Measurements from ENCODE around the gene COX20. TPM values are rescaled to one million over a fixed set of nuclear protein-coding genes. Genes with fewer than 3 reads are reported as not detected.

The COX20 gene
- total RNA-seq, 1 donor = 44.2 TPM

DNA sequence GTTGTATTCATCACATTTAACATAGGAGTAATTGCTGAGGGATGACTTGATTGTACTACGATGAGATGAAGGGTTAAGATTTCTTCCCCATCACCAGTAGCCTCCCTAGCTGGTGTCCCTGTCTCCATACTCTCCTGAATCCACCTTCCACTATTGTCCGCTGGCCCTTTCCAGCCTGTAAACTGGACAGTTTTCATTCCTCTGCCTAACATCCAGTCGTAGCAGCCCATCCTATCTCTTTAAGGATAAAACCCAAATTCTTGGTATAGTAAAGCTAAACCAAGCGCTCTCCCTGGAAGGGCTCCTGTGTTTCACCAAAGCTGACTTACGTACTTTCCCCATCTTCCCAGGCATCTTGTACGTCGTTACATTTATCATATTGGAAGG lies 670 bp downstream of the COX20 start:
- DNase-seq (ENCODE audit: low read depth) = peak; percentile 61
- TF ChIP-seq, protein P1, sequence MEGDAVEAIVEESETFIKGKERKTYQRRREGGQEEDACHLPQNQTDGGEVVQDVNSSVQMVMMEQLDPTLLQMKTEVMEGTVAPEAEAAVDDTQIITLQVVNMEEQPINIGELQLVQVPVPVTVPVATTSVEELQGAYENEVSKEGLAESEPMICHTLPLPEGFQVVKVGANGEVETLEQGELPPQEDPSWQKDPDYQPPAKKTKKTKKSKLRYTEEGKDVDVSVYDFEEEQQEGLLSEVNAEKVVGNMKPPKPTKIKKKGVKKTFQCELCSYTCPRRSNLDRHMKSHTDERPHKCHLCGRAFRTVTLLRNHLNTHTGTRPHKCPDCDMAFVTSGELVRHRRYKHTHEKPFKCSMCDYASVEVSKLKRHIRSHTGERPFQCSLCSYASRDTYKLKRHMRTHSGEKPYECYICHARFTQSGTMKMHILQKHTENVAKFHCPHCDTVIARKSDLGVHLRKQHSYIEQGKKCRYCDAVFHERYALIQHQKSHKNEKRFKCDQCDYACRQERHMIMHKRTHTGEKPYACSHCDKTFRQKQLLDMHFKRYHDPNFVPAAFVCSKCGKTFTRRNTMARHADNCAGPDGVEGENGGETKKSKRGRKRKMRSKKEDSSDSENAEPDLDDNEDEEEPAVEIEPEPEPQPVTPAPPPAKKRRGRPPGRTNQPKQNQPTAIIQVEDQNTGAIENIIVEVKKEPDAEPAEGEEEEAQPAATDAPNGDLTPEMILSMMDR (IDR thresholded peaks at IDR 0.05; ENCODE audit: insufficient read depth, low read length) = no peak
- H3K4me3 ChIP-seq (ENCODE audit: low read depth, low read length) = peak overlapping the region; percentile 78

DNA sequence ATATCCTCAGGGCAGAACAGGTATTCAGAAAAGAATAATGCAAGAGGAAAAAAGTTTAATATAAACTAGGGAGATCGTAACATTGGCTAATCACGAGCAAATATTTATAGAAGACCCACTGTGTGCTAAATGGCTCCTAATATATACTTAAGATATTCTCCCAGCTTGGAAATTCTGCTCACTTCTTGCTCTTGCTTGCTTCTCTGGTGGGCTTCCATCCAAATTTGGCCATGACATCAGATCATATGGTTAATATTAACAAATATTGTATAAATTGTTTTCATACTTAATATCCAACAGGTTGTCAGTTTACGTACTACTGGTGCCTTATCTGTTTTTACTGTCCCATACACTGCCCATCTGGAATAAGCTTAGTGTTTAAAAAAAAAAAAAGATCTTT lies 1.1 kb downstream of the COX20 start:
- peak; percentile 43 for DNase-seq (ENCODE audit: low read depth)
- TF ChIP-seq, protein P1 (IDR thresholded peaks at IDR 0.05; ENCODE audit: insufficient read depth, low read length) = no peak
- H3K4me3 ChIP-seq (ENCODE audit: low read depth, low read length) = peak overlapping the region; percentile 78

DNA sequence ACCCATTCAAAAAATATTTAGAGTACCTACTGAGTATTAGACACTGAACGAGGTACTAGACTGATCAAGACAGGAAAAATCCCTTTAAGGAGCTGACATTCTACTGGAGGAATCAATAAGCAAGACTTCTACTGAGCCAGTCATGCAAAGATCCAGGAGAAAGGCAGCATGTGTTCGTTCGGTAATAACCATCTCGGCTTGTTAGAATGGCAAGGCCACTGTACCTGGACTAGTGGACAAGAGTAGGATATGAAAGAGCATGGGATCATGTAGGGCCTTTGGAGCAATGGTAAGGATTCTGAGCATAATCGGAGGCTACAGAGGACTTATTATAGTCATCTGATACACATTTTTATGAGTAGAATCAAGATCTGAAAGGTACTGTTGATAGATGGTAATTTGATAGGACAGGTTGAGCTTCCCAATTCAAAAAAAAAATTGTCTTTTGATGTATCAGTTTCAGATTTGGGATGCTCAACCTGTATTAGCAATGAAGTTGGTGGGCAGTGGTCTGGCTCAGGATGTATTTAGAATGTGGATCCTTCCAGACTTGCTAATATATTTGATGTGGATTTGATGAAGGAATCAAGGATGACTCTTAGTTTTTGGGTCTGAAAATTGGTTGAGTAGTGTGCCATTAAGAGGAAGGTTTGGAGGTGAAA lies 2.3 kb downstream of the COX20 start:
- TF ChIP-seq, protein P1 (IDR thresholded peaks at IDR 0.05; ENCODE audit: insufficient read depth, low read length) = no peak
- DNase-seq (ENCODE audit: low read depth) = no peak
- peak overlapping the region; percentile 78 for H3K4me3 ChIP-seq (ENCODE audit: low read depth, low read length)

DNA sequence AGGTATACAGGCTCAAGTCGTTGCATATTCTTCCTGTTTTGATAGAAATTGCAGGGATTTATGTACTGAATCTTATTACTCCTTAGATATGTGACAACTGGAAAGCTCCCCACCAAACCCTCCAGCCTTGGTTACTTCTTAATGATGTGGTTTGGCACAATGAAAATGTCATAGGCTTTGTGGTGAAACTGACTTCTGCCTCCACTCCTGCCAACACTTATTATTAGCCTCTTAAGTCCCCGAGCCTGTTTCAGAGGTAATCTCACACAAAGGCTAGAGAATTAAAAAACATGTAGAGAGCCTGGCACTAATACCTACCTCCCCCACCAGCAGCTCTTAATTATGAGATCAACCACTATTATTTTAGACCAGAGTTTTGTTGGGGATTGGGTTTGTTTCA lies 4.2 kb downstream of the COX20 start:
- H3K4me3 ChIP-seq (ENCODE audit: low read depth, low read length) = no peak overlapping the region
- no peak for DNase-seq (ENCODE audit: low read depth)
- TF ChIP-seq, protein P1 (IDR thresholded peaks at IDR 0.05; ENCODE audit: insufficient read depth, low read length) = no peak

DNA sequence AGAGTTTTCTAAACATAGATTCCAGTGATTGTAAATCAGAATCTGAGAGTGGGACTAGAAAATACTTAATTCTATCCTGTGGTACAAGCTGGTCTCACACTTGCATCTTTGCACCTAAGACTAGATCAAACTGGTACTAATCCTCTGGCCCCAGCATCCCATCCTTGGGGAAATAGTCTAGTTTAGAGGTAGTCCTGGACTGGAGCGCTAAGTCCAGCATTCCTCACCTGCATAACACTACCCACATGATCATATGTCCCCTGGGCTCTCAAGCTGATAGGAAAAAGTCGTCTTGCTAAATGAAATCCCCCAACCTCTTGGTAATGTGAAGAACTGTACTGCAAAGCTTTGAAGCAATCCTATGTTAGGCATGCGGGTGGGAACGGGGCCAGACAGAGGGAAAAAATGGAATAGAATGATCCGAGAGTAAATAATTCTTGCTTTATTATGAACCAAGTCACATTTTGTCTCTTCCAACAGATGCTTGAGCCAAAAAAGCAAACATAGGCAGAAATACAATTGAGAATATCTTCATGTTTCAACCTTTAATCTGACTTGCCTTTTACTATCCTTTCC lies 4.8 kb downstream of the COX20 start:
- DNase-seq (ENCODE audit: low read depth) = no peak
- TF ChIP-seq, protein P1 (IDR thresholded peaks at IDR 0.05; ENCODE audit: insufficient read depth, low read length) = no peak
- no peak overlapping the region for H3K4me3 ChIP-seq (ENCODE audit: low read depth, low read length)

DNA sequence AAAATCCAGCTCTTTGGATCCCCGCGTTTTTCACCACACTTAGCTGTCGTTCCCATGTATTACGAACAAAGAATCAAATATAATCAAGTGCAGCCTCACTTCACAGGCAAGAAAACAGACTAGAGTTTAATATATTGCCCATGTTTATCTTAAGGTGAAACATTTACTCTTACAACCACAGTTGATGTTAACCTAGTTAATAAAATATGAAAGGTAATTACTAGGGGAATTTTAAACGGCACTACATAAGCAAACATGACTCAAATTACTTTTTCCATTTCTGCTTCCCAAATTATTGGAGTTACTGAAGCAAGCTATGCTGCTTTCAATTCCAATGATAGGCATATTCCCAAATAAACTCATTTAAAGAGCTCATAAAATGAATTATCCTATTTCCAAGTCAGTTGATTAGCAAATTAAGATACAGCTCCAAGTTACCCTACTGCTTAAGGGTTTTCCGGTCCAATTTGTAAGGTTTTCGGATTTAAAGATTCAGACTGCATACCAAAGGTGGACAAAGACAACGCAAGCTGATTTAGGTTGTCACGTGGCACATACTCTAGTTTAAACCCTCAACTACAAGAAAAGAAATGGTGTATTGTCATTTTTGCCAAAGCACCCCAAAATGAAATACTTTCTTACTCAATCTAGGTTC lies 5.9 kb downstream of the COX20 start:
- no peak for DNase-seq (ENCODE audit: low read depth)
- TF ChIP-seq, protein P1 (IDR thresholded peaks at IDR 0.05; ENCODE audit: insufficient read depth, low read length) = no peak
- H3K4me3 ChIP-seq (ENCODE audit: low read depth, low read length) = no peak overlapping the region

Measured in fibroblast of the aortic adventitia (primary cell).